ENCODE data around the gene MED13.
"Not testable (repeated sequence)": the region's sequence is repeated elsewhere in the genome, so short reads cannot be mapped to it uniquely, and the experiment has no call there.

Gene MED13

DNA sequence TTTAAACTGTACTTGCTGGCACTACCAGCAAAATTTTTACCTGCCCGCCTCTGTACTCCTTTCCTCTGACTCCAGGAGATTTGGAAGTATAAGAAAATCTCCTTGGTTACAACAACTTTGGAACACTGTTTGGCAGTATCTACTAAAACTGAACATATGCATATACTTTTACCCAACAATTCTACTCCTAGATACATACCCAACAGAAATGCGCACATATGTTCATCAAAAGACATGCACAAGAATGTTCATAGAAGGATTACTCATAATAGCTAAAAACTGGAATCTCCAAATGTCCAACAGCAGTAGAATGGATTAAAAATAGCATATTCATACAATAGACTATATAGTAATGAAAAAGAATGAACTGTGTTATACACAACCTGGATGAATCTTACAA, 21.7 kb upstream of the MED13 start:
- DNase-seq (ENCODE audit: low read depth, low spot score), result no peak

GRCh38 chr17:62085511-62086408, 20.7 kb upstream of the MED13 start:
- no peak for DNase-seq (ENCODE audit: low read depth, low spot score)

GRCh38 chr17:62084585-62084984, 19.5 kb upstream of the MED13 start:
- no peak for DNase-seq (ENCODE audit: low read depth, low spot score)

GRCh38 chr17:62083651-62084050, 18.6 kb upstream of the MED13 start:
- DNase-seq (ENCODE audit: low read depth, low spot score), result no peak

DNA sequence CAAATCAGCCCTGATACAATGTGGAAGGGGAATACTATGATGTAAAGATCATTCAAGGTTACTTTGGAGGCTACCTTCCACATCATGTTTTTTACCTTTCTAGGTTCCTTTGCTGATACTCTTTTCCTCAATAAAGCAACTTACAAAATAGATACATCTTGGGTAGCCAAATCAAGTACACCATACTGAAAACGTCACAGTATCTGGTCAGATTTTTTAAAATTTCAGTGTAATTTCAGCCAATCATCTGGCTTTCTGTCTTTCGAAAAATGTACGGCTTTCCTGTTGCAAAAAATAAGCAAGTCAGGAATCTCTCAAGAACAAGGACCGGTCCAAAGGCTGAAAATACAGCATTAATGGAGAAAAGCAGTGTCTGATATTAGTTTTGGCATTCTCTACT, 15.6 kb upstream of the MED13 start:
- no peak for DNase-seq (ENCODE audit: low read depth, low spot score)

- no peak for DNase-seq (ENCODE audit: low read depth, low spot score)
These were observed 12.9 kb upstream of the MED13 start for GRCh38 chr17:62078009-62078408.

- DNase-seq (ENCODE audit: low read depth, low spot score), result no peak
These were observed 12.0 kb upstream of the MED13 start for GRCh38 chr17:62076864-62077788.

GRCh38 chr17:62075308-62075815, 10.3 kb upstream of the MED13 start:
- no peak for DNase-seq (ENCODE audit: low read depth, low spot score)

DNA sequence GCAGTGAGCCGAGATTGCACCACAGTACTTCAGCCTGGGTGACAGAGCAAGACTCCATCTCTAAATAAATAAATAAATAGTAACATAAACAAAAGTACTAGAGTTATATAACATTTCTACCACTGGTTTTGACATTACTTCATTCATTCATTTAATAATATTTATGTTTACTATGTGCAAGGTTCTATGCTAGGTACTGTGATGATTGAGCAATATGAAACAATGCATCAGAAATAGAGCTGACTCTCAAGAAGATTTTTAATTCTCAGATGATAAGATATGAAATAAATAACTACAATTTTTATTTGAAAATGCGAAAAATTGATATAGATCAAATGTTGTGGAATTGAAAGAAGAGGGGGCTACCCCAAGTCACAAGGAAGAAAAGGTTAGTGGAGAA, 8.9 kb upstream of the MED13 start:
- DNase-seq (ENCODE audit: low read depth, low spot score), result no peak

GRCh38 chr17:62072855-62073254, 7.8 kb upstream of the MED13 start:
- not testable (repeated sequence) for DNase-seq (ENCODE audit: low read depth, low spot score)

DNA sequence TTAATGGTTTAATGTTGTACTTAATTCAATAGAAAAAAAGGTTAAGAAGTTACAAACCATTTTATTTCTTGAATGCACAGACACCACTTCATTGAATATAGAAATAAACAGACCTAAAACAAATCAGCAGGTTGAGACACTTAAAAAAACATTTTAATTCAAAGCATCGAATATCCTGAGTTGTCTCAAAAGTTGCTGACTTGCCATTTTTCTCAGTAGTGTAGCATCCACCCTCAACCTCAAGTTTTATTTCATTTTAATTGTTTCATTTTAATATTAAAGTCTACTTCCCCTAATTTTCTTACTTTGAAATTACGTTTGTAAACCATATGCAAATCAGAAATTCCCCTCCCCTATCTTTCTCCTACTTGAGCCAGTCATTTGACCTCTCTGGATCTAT, 5.8 kb upstream of the MED13 start:
- no peak for DNase-seq (ENCODE audit: low read depth, low spot score)

GRCh38 chr17:62067165-62068145, 2.4 kb upstream of the MED13 start:
- peak; percentile 8 for DNase-seq (ENCODE audit: low read depth, low spot score)

- DNase-seq (ENCODE audit: low read depth, low spot score), result peak; percentile 98
These were observed 762 bp upstream of the MED13 start for GRCh38 chr17:62065611-62066468.

- DNase-seq (ENCODE audit: low read depth, low spot score), result no peak
These were observed 868 bp downstream of the MED13 start for GRCh38 chr17:62064029-62064790.

DNA sequence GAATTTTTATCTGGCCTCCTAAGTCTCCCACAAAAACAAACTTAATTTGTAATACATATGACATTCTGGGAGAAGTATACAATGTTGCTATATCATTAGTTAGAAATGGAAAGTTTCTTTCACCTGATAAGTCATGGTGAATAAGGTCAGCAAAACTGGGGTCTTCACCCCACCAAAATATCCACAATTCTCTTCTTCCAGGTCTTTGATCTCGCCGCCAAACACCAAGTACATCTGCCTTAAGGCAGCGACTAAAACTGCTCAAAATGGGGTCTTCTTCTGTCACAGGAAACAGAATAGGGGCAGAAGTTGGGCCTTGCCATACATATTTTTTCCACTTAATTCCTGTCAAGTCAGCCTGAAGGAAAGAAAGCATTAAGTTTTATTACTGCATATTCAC, 2.1 kb downstream of the MED13 start:
- DNase-seq (ENCODE audit: low read depth, low spot score), result no peak

- no peak for DNase-seq (ENCODE audit: low read depth, low spot score)
These were observed 2.8 kb downstream of the MED13 start for GRCh38 chr17:62062302-62062701.

GRCh38 chr17:62059414-62059813, 5.7 kb downstream of the MED13 start:
- no peak for DNase-seq (ENCODE audit: low read depth, low spot score)

DNA sequence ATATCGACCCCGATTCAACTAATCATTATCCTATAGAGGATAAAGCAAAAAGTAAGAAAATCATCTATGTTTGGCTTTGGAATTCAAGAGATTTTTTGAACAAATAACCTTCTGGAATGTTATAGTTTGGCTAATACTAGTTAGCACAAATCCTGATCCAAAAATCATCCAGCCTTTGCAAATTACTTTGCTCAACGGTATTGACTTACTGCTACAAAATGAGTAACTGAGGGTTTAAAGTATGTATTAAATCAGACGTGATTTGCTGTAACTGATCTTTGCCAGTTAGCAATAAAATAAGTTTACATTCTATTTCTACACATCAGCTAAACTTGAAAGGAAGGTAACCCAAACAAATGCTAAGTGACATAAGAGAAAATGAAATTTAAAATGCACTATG, 6.5 kb downstream of the MED13 start:
- DNase-seq (ENCODE audit: low read depth, low spot score), result no peak

- DNase-seq (ENCODE audit: low read depth, low spot score), result no peak
These were observed 7.4 kb downstream of the MED13 start for GRCh38 chr17:62057696-62058095.
